AG04450 (cell line): ENCODE measurements around the gene GABRD. TPM values are rescaled to one million over a fixed set of nuclear protein-coding genes. Genes with fewer than 3 reads are reported as not detected.

Experiments
- CTCF ChIA-PET: fragments of 300-600, 350-600 bp; formaldehyde crosslinking; extraction: SDS; loops from one replicate; lab custom pipeline; 2022; ENCODE audit warnings: antibody characterized with exemption, inconsistent platforms; lab: Charles Lee
- POLR2A ChIA-PET: fragments of 350-600 bp; formaldehyde crosslinking; extraction: SDS; loops from one replicate; lab custom pipeline; 2021; ENCODE audit warnings: antibody characterized with exemption, inconsistent platforms; lab: Yijun Ruan, JAX
- DNase-seq: peaks from one replicate; pipeline ENCODE4 v3.0.0-alpha.2; 2011; ENCODE audit warnings: low read depth, low spot score
- H3K27ac ChIP-seq: one replicate; pipeline ENCODE4 v1.5.1; 2012; ENCODE audit warnings: low read depth, low read length, control low read depth
- H3K27me3 ChIP-seq: one replicate; pipeline ENCODE4 v1.6.0; 2012; ENCODE audit warnings: low read length; ENCODE audit not compliant: control insufficient read depth, insufficient read depth
- H3K4me3 ChIP-seq: 2 replicates; pipeline ENCODE4 v1.5.1; 2011; ENCODE audit warnings: mild to moderate bottlenecking, low read depth, low read length, control low read depth
- H3K9me3 ChIP-seq: 2 replicates; pipeline ENCODE4 v1.5.1; 2012; ENCODE audit warnings: low read length; ENCODE audit not compliant: control insufficient read depth, insufficient read depth
- polyA plus RNA-seq: library from polyadenylated mRNA; depleted of rRNA; stranded (reverse); fragments of >200 nt; gene quantifications from 2 replicates; pipeline ENCODE4 v1.2.3, GENCODE V29; 2011
- TF ChIP-seq, protein P1 (sequence below): IDR thresholded peaks from 2 replicates; pipeline ENCODE4 v1.5.1; 2011; ENCODE audit warnings: low read depth, low read length, control low read depth, inconsistent platforms

GABRD gene
- polyA plus RNA-seq, 1 experiment = not detected

- Histone ChIP-seq H3K27ac (no peak overlapping the region), H3K27me3 (peaks cover 2% of the 10 kb centered on the region), H3K4me3 (no peak overlapping the region), H3K9me3 (peaks cover 56% of the 10 kb centered on the region)
- ChIA-PET CTCF (no interaction called here), POLR2A (no interaction called here)
- no peak for DNase-seq
- TF ChIP-seq, protein P1, sequence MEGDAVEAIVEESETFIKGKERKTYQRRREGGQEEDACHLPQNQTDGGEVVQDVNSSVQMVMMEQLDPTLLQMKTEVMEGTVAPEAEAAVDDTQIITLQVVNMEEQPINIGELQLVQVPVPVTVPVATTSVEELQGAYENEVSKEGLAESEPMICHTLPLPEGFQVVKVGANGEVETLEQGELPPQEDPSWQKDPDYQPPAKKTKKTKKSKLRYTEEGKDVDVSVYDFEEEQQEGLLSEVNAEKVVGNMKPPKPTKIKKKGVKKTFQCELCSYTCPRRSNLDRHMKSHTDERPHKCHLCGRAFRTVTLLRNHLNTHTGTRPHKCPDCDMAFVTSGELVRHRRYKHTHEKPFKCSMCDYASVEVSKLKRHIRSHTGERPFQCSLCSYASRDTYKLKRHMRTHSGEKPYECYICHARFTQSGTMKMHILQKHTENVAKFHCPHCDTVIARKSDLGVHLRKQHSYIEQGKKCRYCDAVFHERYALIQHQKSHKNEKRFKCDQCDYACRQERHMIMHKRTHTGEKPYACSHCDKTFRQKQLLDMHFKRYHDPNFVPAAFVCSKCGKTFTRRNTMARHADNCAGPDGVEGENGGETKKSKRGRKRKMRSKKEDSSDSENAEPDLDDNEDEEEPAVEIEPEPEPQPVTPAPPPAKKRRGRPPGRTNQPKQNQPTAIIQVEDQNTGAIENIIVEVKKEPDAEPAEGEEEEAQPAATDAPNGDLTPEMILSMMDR = no peak
Observed at GRCh38 chr1:1971688-1972087, 47.5 kb upstream of the GABRD start.

- ChIA-PET CTCF (no interaction called here), POLR2A (interaction anchor here (0.7 kb wide), 1 partner anchor 21 kb away, joined by 8 read pairs; no protein-coding TSS in a partner anchor)
- peaks cover 58% of the 10 kb centered on the region for H3K9me3 ChIP-seq
- H3K27ac ChIP-seq = no peak overlapping the region
- H3K27me3 ChIP-seq = peaks cover 2% of the 10 kb centered on the region
- TF ChIP-seq, protein P1 = no peak
- H3K4me3 ChIP-seq = no peak overlapping the region
- DNase-seq = no peak
Observed at GRCh38 chr1:1972976-1973715, 46.0 kb upstream of the GABRD start.

DNA sequence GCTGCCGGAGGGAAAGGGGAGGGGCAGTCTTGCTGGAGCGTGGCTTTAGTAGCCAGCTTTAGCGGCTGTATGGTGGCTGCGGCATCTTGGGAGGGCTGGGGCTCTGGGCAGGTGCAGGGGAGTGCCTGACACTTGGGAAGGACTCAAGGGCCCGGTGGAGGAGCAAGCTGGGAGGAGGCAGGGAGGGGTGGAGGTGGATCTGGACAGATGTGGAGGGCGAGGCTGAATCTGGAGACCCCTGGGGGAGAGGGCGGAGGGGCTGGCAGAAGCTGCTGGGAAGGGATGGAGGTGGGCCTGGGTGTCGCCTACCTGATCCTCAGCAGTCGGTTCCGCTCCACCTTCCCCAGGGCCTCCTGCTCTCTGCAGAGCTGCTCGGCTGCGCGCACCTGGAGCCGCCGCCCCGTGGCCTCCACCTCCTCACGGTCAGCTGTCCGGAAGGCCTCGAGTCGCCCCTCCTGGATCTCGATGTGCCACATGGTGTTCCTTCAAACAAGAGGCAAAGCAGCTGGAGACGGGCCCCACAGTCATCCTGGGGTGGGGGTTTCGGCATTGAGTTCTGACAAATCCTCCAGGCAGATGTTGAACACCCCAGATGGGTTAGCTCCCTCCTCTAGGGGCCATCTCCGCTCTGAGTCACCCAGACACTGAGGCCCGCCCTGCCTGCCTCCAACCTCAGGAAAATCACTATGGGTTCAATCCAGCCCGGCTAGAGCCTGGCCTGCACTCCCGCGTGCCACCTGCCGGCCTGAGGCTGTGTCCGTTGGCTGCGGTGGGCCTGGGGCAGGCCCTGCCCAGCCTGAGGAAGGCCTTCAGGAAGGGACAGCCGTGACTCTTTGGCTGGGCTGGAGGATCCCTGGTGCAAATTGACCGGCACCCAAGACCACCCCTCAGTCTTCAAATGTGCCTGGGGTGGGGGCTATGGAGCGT is 45.2 kb upstream of the GABRD start:
- H3K4me3 ChIP-seq = no peak overlapping the region
- CTCF ChIA-PET = no interaction called here
- H3K9me3 ChIP-seq = peaks cover 66% of the 10 kb centered on the region
- no peak for DNase-seq
- H3K27ac ChIP-seq = no peak overlapping the region
- TF ChIP-seq, protein P1 = no peak
- POLR2A ChIA-PET = no interaction called here
- peaks cover 2% of the 10 kb centered on the region for H3K27me3 ChIP-seq

DNA sequence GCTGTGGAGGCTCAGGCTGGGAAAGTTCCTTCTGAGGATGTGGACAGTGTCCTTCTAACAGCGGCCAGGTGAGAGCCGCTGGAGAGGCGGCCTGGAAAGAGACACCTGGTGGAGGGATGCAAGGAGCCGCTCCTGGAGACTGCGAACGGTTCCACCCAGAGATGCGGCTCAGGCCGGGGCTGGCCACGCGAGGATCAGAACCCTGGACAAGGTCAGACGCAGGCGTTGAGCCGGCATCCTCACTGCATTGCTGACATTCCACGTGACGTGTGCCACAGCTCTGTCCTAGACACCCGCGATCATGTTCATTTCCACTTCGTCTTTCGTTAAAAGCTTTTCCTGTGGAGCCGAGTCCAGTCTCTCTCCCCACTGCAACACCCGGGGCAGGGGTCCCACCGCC is 44.3 kb upstream of the GABRD start:
- no peak for DNase-seq
- POLR2A ChIA-PET = no interaction called here
- H3K9me3 ChIP-seq = peaks cover 64% of the 10 kb centered on the region
- TF ChIP-seq, protein P1 = no peak
- CTCF ChIA-PET = no interaction called here
- peaks cover 2% of the 10 kb centered on the region for H3K27me3 ChIP-seq
- no peak overlapping the region for H3K4me3 ChIP-seq
- H3K27ac ChIP-seq = no peak overlapping the region

DNA sequence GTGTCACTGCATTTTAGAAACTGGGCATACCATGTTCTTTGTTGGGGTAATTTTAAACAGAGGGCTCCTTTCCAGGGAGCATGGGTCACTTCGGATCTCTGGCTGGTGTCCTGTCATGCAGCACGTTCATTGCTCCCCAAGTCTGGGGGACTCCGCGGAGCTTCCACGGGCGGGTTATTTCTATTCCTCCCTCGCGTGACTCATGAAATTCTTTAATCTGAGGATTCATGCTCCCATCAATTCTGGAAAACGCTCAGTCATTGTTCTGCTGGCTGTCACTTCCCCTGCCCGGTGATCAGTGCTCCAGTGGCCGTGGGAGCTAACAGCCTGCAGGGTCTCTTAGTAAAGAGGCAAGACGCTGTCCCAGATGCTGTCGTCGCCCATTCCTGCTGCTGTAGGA is 43.6 kb upstream of the GABRD start:
- H3K9me3 ChIP-seq = peaks cover 62% of the 10 kb centered on the region
- CTCF ChIA-PET = no interaction called here
- no peak overlapping the region for H3K4me3 ChIP-seq
- TF ChIP-seq, protein P1 = no peak
- POLR2A ChIA-PET = no interaction called here
- peaks cover 2% of the 10 kb centered on the region for H3K27me3 ChIP-seq
- H3K27ac ChIP-seq = no peak overlapping the region
- DNase-seq = no peak
